Thoracic aorta (tissue), 2 donors: Measurements from ENCODE around the gene ATRN. TPM values are rescaled to one million over a fixed set of nuclear protein-coding genes. Genes with fewer than 3 reads are reported as not detected.

Experiments
- ATAC-seq: fragments of 150-250 bp; one replicate; pipeline ENCODE4 v1.8.0; 2017; ENCODE audit warnings: low read depth; ENCODE audit not compliant: insufficient number of reproducible peaks, low FRiP score
- DNase-seq: peaks from one replicate; pipeline ENCODE4 v3.0.0-alpha.2; 2020; ENCODE audit warnings: low spot score
- H3K27ac ChIP-seq, 2 donors: fragments of 200-600 bp; sonication (generic); 1 replicate in 1 of 2; 2 replicates in 1 of 2; pipeline ENCODE4 v1.5.1; 2016; ENCODE audit warnings: mild to moderate bottlenecking in 2 of 2, moderate library complexity in 2 of 2
- H3K27me3 ChIP-seq: fragments of 200-600 bp; sonication (generic); replicated peaks from 2 replicates; pipeline ENCODE4 v1.6.0; 2016; ENCODE audit warnings: mild to moderate bottlenecking; ENCODE audit not compliant: insufficient read depth
- H3K36me3 ChIP-seq: fragments of 200-600 bp; sonication (generic); one replicate; pipeline ENCODE4 v1.5.1; 2016
- H3K4me1 ChIP-seq, 2 donors: fragments of 200-600 bp; sonication (generic); 1 replicate in 1 of 2; 2 replicates in 1 of 2; pipeline versions ENCODE4 v1.5.1 to v1.6.0; 2016; ENCODE audit warnings: low read depth in 2 of 2, mild to moderate bottlenecking in 1 of 2; ENCODE audit not compliant: control insufficient read depth in 1 of 2
- H3K4me3 ChIP-seq: fragments of 200-600 bp; sonication (generic); 2 replicates; pipeline ENCODE4 v1.5.1; 2016; ENCODE audit warnings: mild to moderate bottlenecking
- H3K9me3 ChIP-seq: fragments of 200-600 bp; sonication (generic); 2 replicates; pipeline ENCODE4 v1.5.1; 2016
- total RNA-seq, 2 donors: library from RNA; depleted of rRNA; stranded (reverse); fragments of >200 nt; gene quantifications; one replicate each; pipeline versions ENCODE4 v1.1.0 to v1.2.3, GENCODE V29; 2016
- TF ChIP-seq, protein P1 (sequence below): fragments of 200-600 bp; sonication (generic); IDR thresholded peaks from one replicate; pipeline ENCODE4 v1.5.1; 2019; ENCODE audit warnings: antibody characterized with exemption

Gene ATRN
- total RNA-seq, 2 donors from 2014 or later, result 25.0 to 32.9 TPM

GRCh38 chr20:3652676-3653596 is 182.1 kb downstream of the ATRN start:
- H3K4me1 ChIP-seq, result no peaks in the 10 kb centered on the region
- no peaks in the 10 kb centered on the region for H3K9me3 ChIP-seq
- H3K27me3 ChIP-seq, result no peaks in the 10 kb centered on the region
- ATAC-seq (no peak), DNase-seq (no peak)
- TF ChIP-seq, protein P1, sequence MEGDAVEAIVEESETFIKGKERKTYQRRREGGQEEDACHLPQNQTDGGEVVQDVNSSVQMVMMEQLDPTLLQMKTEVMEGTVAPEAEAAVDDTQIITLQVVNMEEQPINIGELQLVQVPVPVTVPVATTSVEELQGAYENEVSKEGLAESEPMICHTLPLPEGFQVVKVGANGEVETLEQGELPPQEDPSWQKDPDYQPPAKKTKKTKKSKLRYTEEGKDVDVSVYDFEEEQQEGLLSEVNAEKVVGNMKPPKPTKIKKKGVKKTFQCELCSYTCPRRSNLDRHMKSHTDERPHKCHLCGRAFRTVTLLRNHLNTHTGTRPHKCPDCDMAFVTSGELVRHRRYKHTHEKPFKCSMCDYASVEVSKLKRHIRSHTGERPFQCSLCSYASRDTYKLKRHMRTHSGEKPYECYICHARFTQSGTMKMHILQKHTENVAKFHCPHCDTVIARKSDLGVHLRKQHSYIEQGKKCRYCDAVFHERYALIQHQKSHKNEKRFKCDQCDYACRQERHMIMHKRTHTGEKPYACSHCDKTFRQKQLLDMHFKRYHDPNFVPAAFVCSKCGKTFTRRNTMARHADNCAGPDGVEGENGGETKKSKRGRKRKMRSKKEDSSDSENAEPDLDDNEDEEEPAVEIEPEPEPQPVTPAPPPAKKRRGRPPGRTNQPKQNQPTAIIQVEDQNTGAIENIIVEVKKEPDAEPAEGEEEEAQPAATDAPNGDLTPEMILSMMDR, result no peak
- peaks cover 4% of the 10 kb centered on the region for H3K36me3 ChIP-seq
- no peak overlapping the region for H3K4me3 ChIP-seq
- no peak overlapping the region for H3K27ac ChIP-seq

GRCh38 chr20:3653921-3654320 is 183.1 kb downstream of the ATRN start:
- Histone ChIP-seq H3K36me3 (peaks cover 2% of the 10 kb centered on the region), H3K27ac (no peak overlapping the region), H3K9me3 (no peaks in the 10 kb centered on the region), H3K27me3 (no peaks in the 10 kb centered on the region), H3K4me1 (no peaks in the 10 kb centered on the region), H3K4me3 (no peak overlapping the region)
- DNase-seq (no peak), ATAC-seq (no peak)
- TF ChIP-seq, protein P1, result no peak

GRCh38 chr20:3654326-3655130 is 183.7 kb downstream of the ATRN start:
- TF ChIP-seq, protein P1, result no peak
- Histone ChIP-seq H3K27me3 (no peaks in the 10 kb centered on the region), H3K9me3 (no peaks in the 10 kb centered on the region), H3K27ac (no peak overlapping the region), H3K4me1 (no peaks in the 10 kb centered on the region), H3K36me3 (no peaks in the 10 kb centered on the region), H3K4me3 (no peak overlapping the region)
- DNase-seq (no peak), ATAC-seq (no peak)

DNA sequence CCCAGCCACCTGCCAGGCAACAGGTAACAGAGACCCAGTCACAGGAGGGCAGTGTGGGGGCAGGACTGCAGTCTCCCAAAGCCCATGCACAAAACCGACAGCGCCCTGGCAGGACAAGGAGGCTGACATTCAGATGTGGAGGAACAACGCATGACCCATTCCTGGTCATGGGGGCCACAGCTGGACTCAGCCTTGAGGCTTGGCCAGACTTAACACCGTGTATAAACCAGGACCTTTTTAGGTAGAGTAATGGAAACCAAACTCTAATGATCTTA is 184.2 kb downstream of the ATRN start:
- TF ChIP-seq, protein P1, result no peak
- Histone ChIP-seq H3K36me3 (no peaks in the 10 kb centered on the region), H3K4me3 (no peak overlapping the region), H3K9me3 (no peaks in the 10 kb centered on the region), H3K4me1 (no peaks in the 10 kb centered on the region), H3K27me3 (no peaks in the 10 kb centered on the region), H3K27ac (no peak overlapping the region)
- DNase-seq, result no peak
- ATAC-seq, result no peak

DNA sequence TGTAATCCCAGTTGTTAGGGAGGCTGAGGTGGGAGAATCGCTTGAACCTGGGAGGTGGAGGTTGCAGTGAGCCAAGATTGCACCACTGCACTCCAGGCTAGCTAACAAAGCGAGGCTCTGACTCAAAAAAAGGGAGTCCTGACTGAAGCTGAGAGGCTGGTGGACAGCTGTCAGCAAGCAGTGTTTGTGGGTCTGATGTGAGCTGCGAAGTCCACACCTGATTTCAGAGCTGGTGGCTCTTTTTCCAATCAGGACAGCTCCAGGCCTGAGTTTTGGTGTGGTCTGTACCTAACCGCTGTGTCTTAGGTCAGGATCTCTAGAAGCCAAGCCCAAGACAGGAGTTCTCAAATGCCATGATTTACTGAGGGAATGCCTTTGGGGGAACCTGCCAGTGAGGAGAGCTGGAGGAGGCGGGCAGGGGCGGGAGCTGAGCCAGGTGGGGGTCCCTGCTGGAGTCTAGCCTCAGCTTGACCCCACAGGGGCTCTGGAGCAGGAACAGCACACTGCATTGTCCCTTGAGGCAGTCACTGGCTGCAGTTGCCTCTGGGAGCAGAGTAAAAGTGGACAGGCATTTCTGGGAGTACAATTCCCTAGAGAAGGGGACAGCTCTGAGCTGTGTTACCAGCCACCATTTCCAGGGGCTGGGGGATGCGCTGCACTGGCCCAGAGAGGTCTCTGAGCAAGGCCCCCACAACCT is 187.3 kb downstream of the ATRN start:
- DNase-seq (no peak), ATAC-seq (no peak)
- no peaks in the 10 kb centered on the region for H3K36me3 ChIP-seq
- H3K4me3 ChIP-seq, result no peak overlapping the region
- no peaks in the 10 kb centered on the region for H3K9me3 ChIP-seq
- H3K27ac ChIP-seq, result no peak overlapping the region
- no peaks in the 10 kb centered on the region for H3K27me3 ChIP-seq
- TF ChIP-seq, protein P1, result no peak
- peaks cover 0 to 9% of the 10 kb centered on the region in 2 donors for H3K4me1 ChIP-seq
